ENCODE results near the gene GGTLC1. TPM values are rescaled to one million over a fixed set of nuclear protein-coding genes. Genes with fewer than 3 reads are reported as not detected.

Gene GGTLC1
- total RNA-seq, 4 donors from 2014 or later: not detected

DNA sequence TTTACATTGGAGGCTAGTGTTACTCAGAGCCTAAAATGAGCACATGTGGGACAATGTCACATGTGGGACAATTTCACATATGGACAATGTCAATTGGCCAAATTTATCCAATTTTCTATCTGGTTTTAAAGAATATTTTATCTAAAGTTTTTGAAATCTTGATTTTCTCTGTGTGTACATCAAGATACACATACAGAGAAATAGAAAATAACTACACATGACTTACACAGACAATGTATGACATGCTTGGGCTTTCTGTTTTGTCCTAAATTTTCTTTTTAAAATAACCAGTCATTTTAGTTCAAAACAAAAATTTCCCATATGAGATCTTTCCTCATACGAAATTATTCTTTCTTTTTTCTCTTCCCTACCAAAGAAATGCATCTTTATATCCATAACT, 24.6 kb downstream of the GGTLC1 start:
- H3K4me3 ChIP-seq: no peak overlapping the region
- no peak for TF ChIP-seq POLR2A (IDR thresholded peaks at IDR 0.05)
- TF ChIP-seq, protein P1, sequence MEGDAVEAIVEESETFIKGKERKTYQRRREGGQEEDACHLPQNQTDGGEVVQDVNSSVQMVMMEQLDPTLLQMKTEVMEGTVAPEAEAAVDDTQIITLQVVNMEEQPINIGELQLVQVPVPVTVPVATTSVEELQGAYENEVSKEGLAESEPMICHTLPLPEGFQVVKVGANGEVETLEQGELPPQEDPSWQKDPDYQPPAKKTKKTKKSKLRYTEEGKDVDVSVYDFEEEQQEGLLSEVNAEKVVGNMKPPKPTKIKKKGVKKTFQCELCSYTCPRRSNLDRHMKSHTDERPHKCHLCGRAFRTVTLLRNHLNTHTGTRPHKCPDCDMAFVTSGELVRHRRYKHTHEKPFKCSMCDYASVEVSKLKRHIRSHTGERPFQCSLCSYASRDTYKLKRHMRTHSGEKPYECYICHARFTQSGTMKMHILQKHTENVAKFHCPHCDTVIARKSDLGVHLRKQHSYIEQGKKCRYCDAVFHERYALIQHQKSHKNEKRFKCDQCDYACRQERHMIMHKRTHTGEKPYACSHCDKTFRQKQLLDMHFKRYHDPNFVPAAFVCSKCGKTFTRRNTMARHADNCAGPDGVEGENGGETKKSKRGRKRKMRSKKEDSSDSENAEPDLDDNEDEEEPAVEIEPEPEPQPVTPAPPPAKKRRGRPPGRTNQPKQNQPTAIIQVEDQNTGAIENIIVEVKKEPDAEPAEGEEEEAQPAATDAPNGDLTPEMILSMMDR (IDR thresholded peaks at IDR 0.05): no peak
- TF ChIP-seq EP300 (IDR thresholded peaks at IDR 0.05): no peak
- TF ChIP-seq POLR2AphosphoS5 (IDR thresholded peaks at IDR 0.05): no peak
- H3K36me3 ChIP-seq: no peaks in the 10 kb centered on the region
- no peak overlapping the region for H3K27ac ChIP-seq
- H3K27me3 ChIP-seq: no peaks in the 10 kb centered on the region
- ATAC-seq: no peak
- no peaks in the 10 kb centered on the region for H3K4me1 ChIP-seq
- WGBS, 2 donors (ENCODE audit: low coverage in 1 of 2): 37 to 86% methylated on average over 1 of the region's 1 CpG
- no peaks in the 10 kb centered on the region for H3K9me3 ChIP-seq

DNA sequence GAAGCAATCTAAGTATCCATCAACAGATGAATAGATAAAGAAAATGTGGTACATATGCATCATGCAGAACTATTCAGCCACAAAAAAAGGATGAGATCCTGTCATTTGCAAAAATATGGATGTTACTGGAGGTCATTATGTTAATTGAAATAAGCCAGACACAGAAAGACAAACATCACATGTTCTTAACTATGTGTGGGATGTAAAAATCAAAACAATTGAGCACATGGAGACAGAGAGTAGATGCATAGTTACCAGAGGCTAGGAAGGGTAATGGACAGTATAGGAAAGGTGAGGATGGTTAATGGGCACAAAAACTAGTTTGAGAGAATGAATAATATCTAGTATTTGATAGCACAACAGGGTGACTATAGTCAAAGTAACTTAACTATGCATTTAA, 26.3 kb downstream of the GGTLC1 start:
- H3K4me1 ChIP-seq: no peaks in the 10 kb centered on the region
- H3K27ac ChIP-seq: no peak overlapping the region
- no peak overlapping the region for H3K4me3 ChIP-seq
- H3K9me3 ChIP-seq: no peaks in the 10 kb centered on the region
- H3K27me3 ChIP-seq: no peaks in the 10 kb centered on the region
- H3K36me3 ChIP-seq: no peaks in the 10 kb centered on the region
- TF ChIP-seq POLR2A (IDR thresholded peaks at IDR 0.05): no peak
- TF ChIP-seq, protein P1 (IDR thresholded peaks at IDR 0.05): no peak
- no peak for TF ChIP-seq EP300 (IDR thresholded peaks at IDR 0.05)
- no peak for TF ChIP-seq POLR2AphosphoS5 (IDR thresholded peaks at IDR 0.05)
- ATAC-seq: no peak

DNA sequence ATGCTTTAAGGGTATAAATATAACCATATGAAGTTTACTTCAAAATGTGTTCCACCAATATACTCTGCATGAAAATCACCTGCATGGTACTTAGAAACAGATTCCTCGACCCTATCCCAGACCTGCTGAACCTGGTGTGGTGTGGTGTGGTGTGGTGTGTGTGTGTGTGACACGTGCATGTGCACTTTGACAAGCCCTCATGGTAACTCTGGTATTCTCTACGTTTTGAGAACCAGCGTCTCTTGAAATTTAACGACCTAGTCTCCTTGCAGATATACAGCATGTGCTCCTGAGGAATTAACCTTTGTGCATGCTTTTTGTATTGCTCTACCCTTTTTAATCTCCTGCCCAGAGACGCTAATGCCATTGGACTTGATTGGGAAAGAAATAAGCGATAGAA, 29.5 kb downstream of the GGTLC1 start:
- Histone ChIP-seq H3K4me1 (no peaks in the 10 kb centered on the region), H3K27ac (no peak overlapping the region), H3K36me3 (no peaks in the 10 kb centered on the region), H3K4me3 (no peak overlapping the region), H3K27me3 (peaks cover 5% of the 10 kb centered on the region), H3K9me3 (no peaks in the 10 kb centered on the region)
- no peak for ATAC-seq
- WGBS, 2 donors (ENCODE audit: low coverage in 1 of 2): 76% methylated on average over 6 of the region's 7 CpGs
- no peak for TF ChIP-seq EP300 (IDR thresholded peaks at IDR 0.05)
- TF ChIP-seq, protein P1 (IDR thresholded peaks at IDR 0.05): no peak

DNA sequence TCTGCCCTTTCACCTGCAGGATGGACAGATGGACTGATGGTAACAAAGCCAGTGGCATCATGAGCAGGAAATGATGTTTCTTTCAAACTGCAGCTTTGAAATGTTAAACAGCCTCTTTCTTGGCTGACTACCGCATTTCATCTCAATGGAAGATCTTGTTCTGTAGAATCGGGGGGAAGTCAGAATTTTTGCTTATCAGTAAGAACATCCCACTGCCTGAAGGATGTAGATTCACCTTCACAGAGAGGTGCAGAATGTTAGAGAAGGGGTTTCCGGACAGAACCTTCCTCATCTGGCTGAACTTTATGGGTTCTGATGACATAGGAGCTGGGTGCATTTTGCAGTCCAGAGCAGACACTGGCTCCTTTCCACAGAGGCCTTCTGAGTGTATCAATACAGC, 32.7 kb downstream of the GGTLC1 start:
- Histone ChIP-seq H3K4me1 (no peaks in the 10 kb centered on the region), H3K9me3 (no peaks in the 10 kb centered on the region), H3K27me3 (peaks cover 16% of the 10 kb centered on the region), H3K4me3 (no peak overlapping the region), H3K27ac (no peak overlapping the region), H3K36me3 (no peaks in the 10 kb centered on the region)
- TF ChIP-seq, protein P1 (IDR thresholded peaks at IDR 0.05): no peak
- no peak for TF ChIP-seq EP300 (IDR thresholded peaks at IDR 0.05)
- TF ChIP-seq POLR2AphosphoS5 (IDR thresholded peaks at IDR 0.05): no peak
- TF ChIP-seq POLR2A (IDR thresholded peaks at IDR 0.05): no peak
- no peak for ATAC-seq
- WGBS, 2 donors (ENCODE audit: low coverage in 1 of 2): 20 to 25% methylated on average over 1 to 2 of the region's 3 CpGs

DNA sequence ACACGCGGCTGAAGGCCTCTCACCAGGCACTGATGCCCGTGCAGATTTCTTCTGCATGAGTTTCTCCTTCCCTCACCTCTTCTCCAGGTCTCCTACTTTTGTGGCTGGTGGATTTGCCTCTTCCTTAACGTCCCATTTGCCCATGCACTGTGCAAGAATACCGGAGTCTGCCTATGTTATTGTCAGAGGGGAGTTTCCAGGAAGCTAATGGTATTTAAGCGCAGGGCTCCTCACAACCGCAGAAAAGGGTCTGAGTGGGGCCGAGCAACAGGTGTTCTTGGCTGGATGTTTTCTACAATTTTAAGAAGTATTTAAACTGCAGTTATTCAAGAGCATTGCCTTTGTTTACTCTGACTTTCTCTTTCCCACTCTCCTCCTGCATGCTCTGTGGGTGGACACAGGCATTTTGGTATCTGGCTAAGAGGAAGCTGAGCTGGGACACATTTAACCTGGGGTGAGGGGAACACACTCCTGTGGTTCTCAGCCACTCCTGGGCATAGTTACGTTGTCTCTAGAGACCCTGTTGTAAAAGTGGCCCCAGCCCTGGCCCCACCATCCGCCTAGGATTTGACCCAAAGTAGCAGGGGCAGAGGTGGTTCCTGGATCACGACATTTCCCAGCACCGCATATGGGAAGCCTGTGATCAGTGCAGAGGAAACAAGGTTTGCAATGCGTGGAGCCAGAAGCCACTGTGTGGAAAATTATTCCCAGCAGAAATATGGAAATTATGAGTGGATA, 34.4 kb downstream of the GGTLC1 start:
- no peak for ATAC-seq
- Histone ChIP-seq H3K9me3 (no peaks in the 10 kb centered on the region), H3K36me3 (no peaks in the 10 kb centered on the region), H3K27me3 (peaks cover 16% of the 10 kb centered on the region), H3K27ac (no peak overlapping the region), H3K4me1 (no peaks in the 10 kb centered on the region), H3K4me3 (no peak overlapping the region)
- WGBS, 2 donors (ENCODE audit: low coverage in 1 of 2): 57 to 68% methylated on average over 4 to 6 of the region's 13 CpGs
- no peak for TF ChIP-seq POLR2AphosphoS5 (IDR thresholded peaks at IDR 0.05)
- TF ChIP-seq, protein P1 (IDR thresholded peaks at IDR 0.05): no peak
- no peak for TF ChIP-seq POLR2A (IDR thresholded peaks at IDR 0.05)
- no peak for TF ChIP-seq EP300 (IDR thresholded peaks at IDR 0.05)
